GM19043 (cell line): ENCODE measurements around the gene FAM25G.
"Not testable (repeated sequence)": the region's sequence is repeated elsewhere in the genome, so short reads cannot be mapped to it uniquely, and the experiment has no call there.

Experiments used
- ATAC-seq: cut with Tn5 transposase; IDR thresholded peaks from one replicate; pipeline ENCODE4 v1.9.1; 2021; ENCODE audit warnings: low read depth; ENCODE audit not compliant: unreplicated experiment

Gene FAM25G

GRCh38 chr10:47467458-47467857 is 24.0 kb downstream of the FAM25G start:
- not testable (repeated sequence) for ATAC-seq

GRCh38 chr10:47465216-47465917 is 26.1 kb downstream of the FAM25G start:
- not testable (repeated sequence) for ATAC-seq

GRCh38 chr10:47462577-47463358 is 28.7 kb downstream of the FAM25G start:
- ATAC-seq, result not testable (repeated sequence)

GRCh38 chr10:47461261-47461687 is 30.2 kb downstream of the FAM25G start:
- ATAC-seq, result not testable (repeated sequence)

GRCh38 chr10:47458466-47459154 is 32.9 kb downstream of the FAM25G start:
- ATAC-seq, result no peak

GRCh38 chr10:47457826-47458225 is 33.7 kb downstream of the FAM25G start:
- ATAC-seq, result no peak

- no peak for ATAC-seq
Measured at GRCh38 chr10:47457528-47457820, 34.0 kb downstream of the FAM25G start.

GRCh38 chr10:47456794-47457527 is 34.5 kb downstream of the FAM25G start:
- no peak for ATAC-seq

GRCh38 chr10:47456079-47456785 is 35.3 kb downstream of the FAM25G start:
- no peak for ATAC-seq

GRCh38 chr10:47455350-47456078 is 36.0 kb downstream of the FAM25G start:
- not testable (repeated sequence) for ATAC-seq

GRCh38 chr10:47454780-47455058 is 36.8 kb downstream of the FAM25G start:
- ATAC-seq, result no peak

- ATAC-seq, result no peak
Measured at GRCh38 chr10:47454008-47454779, 37.3 kb downstream of the FAM25G start.

- no peak for ATAC-seq
Measured at GRCh38 chr10:47453141-47454007, 38.1 kb downstream of the FAM25G start.

GRCh38 chr10:47452495-47453140 is 38.9 kb downstream of the FAM25G start:
- ATAC-seq, result no peak

- no peak for ATAC-seq
Measured at GRCh38 chr10:47451998-47452494, 39.5 kb downstream of the FAM25G start.

GRCh38 chr10:47451273-47451997 is 40.1 kb downstream of the FAM25G start:
- no peak for ATAC-seq

- ATAC-seq, result no peak
Measured at GRCh38 chr10:47450442-47450841, 41.1 kb downstream of the FAM25G start.
